Neural progenitor cell (in vitro differentiated cells): ENCODE measurements around the gene PRKAG2. TPM values are rescaled to one million over a fixed set of nuclear protein-coding genes. Genes with fewer than 3 reads are reported as not detected.

Experiments used
- DNase-seq: peaks from one replicate; pipeline ENCODE4 v3.0.0-alpha.2; 2016; ENCODE audit warnings: low spot score
- H2AFZ ChIP-seq: fragments of 200-600 bp; sonication (generic); replicated peaks from 2 replicates; pipeline ENCODE4 v1.6.1; 2016; ENCODE audit warnings: antibody characterized with exemption
- H3F3A ChIP-seq: fragments of 200-600 bp; sonication (generic); 2 replicates; pipeline ENCODE4 v1.6.1; 2016; ENCODE audit warnings: antibody characterized with exemption, low read depth
- H3K27ac ChIP-seq: fragments of 200-600 bp; sonication (generic); 2 replicates; pipeline ENCODE4 v1.5.1; 2016; ENCODE audit warnings: mild to moderate bottlenecking
- H3K27me3 ChIP-seq: fragments of 200-600 bp; sonication (generic); 2 replicates; pipeline ENCODE4 v1.6.1; 2016; ENCODE audit warnings: mild to moderate bottlenecking, moderate library complexity
- H3K36me3 ChIP-seq: fragments of 200-600 bp; sonication (generic); 2 replicates; pipeline ENCODE4 v1.5.1; 2016
- H3K4me1 ChIP-seq: fragments of 200-600 bp; sonication (generic); 2 replicates; pipeline ENCODE4 v1.6.1; 2016; ENCODE audit warnings: mixed run types
- H3K4me2 ChIP-seq: fragments of 200-600 bp; sonication (generic); 2 replicates; pipeline ENCODE4 v1.6.1; 2016
- H3K4me3 ChIP-seq: fragments of 200-600 bp; sonication (generic); 2 replicates; pipeline ENCODE4 v1.5.1; 2016
- H3K79me2 ChIP-seq: fragments of 200-600 bp; sonication (generic); 2 replicates; pipeline ENCODE4 v1.6.1; 2016; ENCODE audit warnings: low read depth
- H3K9ac ChIP-seq: fragments of 200-600 bp; sonication (generic); 2 replicates; pipeline ENCODE4 v1.6.1; 2016
- H3K9me3 ChIP-seq: fragments of 200-600 bp; sonication (generic); 2 replicates; pipeline ENCODE4 v1.5.1; 2016; ENCODE audit warnings: low read depth
- H4K20me1 ChIP-seq: fragments of 200-600 bp; sonication (generic); 2 replicates; pipeline ENCODE4 v1.6.1; 2016; ENCODE audit warnings: low read depth
- H3K27ac Mint-ChIP-seq: 3 replicates; pipeline ENCODE4 v1.8.0; 2021; ENCODE audit warnings: mixed read lengths
- H3K27me3 Mint-ChIP-seq: 2 replicates; pipeline ENCODE4 v1.8.0; 2022; ENCODE audit warnings: low read depth, mild to moderate bottlenecking, inconsistent platforms, moderate library complexity, mixed read lengths; ENCODE audit not compliant: insufficient read depth
- H3K36me3 Mint-ChIP-seq: 3 replicates; pipeline ENCODE4 v1.8.0; 2021; ENCODE audit warnings: mixed read lengths
- H3K4me1 Mint-ChIP-seq: 3 replicates; pipeline ENCODE4 v1.8.0; 2021; ENCODE audit warnings: mixed read lengths
- H3K4me3 Mint-ChIP-seq: 3 replicates; pipeline ENCODE4 v1.8.0; 2021; ENCODE audit warnings: mild to moderate bottlenecking, moderate library complexity, mixed read lengths
- H3K9me3 Mint-ChIP-seq: 3 replicates; pipeline ENCODE4 v1.8.0; 2020; ENCODE audit warnings: mixed read lengths
- EZH2 ChIP-seq: fragments of 200-600 bp; sonication (generic); IDR thresholded peaks from 2 replicates; pipeline ENCODE4 v1.6.1; 2017; ENCODE audit warnings: antibody characterized with exemption, mild to moderate bottlenecking, moderate library complexity
- EZH2phosphoT487 ChIP-seq: fragments of 200-600 bp; sonication (generic); IDR thresholded peaks from 2 replicates; pipeline ENCODE4 v1.6.1; 2017; ENCODE audit warnings: antibody characterized with exemption
- total RNA-seq: library from RNA; depleted of rRNA; stranded (reverse); fragments of >200 nt; gene quantifications from 2 replicates; pipeline ENCODE4 v1.2.3, GENCODE V29; 2015; ENCODE audit warnings: low replicate concordance
- TF ChIP-seq, protein P1 (sequence below): fragments of 200-600 bp; sonication (generic); IDR thresholded peaks from 2 replicates; pipeline ENCODE4 v1.5.1; 2017; ENCODE audit warnings: antibody characterized with exemption, mild to moderate bottlenecking

The PRKAG2 gene
- total RNA-seq, 1 donor from 2014 or later, result 11.4 TPM

DNA sequence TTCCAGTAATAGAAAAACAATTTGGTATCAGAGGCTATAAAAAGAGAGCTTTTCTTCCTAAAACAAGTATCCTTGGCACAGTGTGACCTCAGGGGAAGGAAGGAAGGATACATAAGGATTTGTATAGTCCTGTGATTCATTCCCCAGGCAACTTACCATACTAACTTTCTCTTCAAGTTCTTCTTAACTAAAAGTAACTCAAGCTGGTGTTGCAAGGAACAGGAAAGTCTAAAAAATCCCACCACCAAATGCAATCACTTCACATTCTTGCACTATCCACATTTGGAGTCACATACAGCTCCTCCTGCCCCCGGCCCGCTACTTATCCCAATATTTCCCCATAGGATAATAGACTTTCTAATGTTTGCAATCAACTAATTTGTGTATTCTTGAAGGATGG, 84.8 kb downstream of the PRKAG2 start:
- TF ChIP-seq EZH2 (no peak), EZH2phosphoT487 (no peak)
- TF ChIP-seq, protein P1, sequence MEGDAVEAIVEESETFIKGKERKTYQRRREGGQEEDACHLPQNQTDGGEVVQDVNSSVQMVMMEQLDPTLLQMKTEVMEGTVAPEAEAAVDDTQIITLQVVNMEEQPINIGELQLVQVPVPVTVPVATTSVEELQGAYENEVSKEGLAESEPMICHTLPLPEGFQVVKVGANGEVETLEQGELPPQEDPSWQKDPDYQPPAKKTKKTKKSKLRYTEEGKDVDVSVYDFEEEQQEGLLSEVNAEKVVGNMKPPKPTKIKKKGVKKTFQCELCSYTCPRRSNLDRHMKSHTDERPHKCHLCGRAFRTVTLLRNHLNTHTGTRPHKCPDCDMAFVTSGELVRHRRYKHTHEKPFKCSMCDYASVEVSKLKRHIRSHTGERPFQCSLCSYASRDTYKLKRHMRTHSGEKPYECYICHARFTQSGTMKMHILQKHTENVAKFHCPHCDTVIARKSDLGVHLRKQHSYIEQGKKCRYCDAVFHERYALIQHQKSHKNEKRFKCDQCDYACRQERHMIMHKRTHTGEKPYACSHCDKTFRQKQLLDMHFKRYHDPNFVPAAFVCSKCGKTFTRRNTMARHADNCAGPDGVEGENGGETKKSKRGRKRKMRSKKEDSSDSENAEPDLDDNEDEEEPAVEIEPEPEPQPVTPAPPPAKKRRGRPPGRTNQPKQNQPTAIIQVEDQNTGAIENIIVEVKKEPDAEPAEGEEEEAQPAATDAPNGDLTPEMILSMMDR, result no peak
- no peak for DNase-seq

DNA sequence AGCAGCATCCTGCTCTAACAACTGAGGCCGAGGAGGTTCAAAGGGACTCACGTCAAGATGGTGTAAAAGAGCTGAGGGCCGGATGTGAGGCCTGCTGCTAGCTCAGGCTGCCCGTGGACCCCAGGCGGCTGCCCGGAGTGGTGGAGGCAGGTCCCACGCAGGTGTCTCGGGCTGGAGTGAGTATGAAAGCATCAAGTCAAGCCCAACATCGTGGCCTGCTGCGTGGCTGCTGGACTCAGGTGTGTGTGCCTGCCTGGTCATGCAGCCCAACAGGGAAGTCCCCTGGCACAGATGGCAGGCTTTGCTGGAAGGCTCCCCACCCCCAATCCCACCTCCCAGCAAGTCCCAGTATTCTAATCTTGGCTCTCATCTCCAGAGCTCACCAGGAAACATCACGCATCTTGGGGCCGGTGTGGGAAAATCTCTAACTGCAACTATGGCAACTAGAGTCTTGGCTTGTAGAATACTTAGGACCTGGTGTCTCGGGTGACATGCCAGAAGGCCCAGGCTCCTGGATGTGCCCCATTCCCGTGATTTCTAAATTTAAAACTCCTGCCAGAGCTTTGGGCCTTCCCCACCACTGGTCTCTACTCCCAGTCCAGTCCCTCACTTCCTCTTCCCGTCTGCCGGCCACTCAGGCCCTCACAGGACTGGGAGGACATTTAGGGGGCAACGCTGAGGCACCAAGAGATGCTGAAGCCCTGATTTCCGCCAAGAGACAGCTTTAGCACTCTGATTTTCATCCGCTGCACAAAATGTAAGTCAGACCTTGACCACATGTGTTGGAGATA, 85.9 kb downstream of the PRKAG2 start:
- H3K4me3 ChIP-seq, result no peak overlapping the region
- no peaks in the 10 kb centered on the region for H3K36me3 Mint-ChIP-seq
- no peak overlapping the region for H3K4me2 ChIP-seq
- H3K9me3 ChIP-seq, result no peaks in the 10 kb centered on the region
- H4K20me1 ChIP-seq, result no peaks in the 10 kb centered on the region
- peaks cover 2% of the 10 kb centered on the region for H3K27me3 Mint-ChIP-seq
- H3K27ac Mint-ChIP-seq, result no peak overlapping the region
- H3F3A ChIP-seq, result no peaks in the 10 kb centered on the region
- no peaks in the 10 kb centered on the region for H3K9me3 Mint-ChIP-seq
- no peaks in the 10 kb centered on the region for H3K79me2 ChIP-seq
- no peak for DNase-seq
- peaks cover 16% of the 10 kb centered on the region for H3K4me1 ChIP-seq
- H3K4me3 Mint-ChIP-seq, result no peak overlapping the region
- H3K27me3 ChIP-seq, result no peaks in the 10 kb centered on the region
- H3K36me3 ChIP-seq, result no peaks in the 10 kb centered on the region
- peaks cover 37% of the 10 kb centered on the region for H3K4me1 Mint-ChIP-seq
- no peak overlapping the region for H3K9ac ChIP-seq
- no peak overlapping the region for H3K27ac ChIP-seq
- no peak overlapping the region for H2AFZ ChIP-seq
- TF ChIP-seq, protein P1, result no peak
- TF ChIP-seq EZH2phosphoT487, result no peak
- no peak for TF ChIP-seq EZH2

More for the DNA sequence above, 84.8 kb downstream of the PRKAG2 start:
- H3K4me1 ChIP-seq, result peaks cover 16% of the 10 kb centered on the region
- no peak overlapping the region for H3K4me3 ChIP-seq
- no peaks in the 10 kb centered on the region for H3K9me3 ChIP-seq
- no peak overlapping the region for H3K4me2 ChIP-seq
- peaks cover 37% of the 10 kb centered on the region for H3K4me1 Mint-ChIP-seq
- H3K4me3 Mint-ChIP-seq, result no peak overlapping the region
- no peaks in the 10 kb centered on the region for H3K36me3 Mint-ChIP-seq
- H3K9ac ChIP-seq, result no peak overlapping the region
- no peaks in the 10 kb centered on the region for H3K9me3 Mint-ChIP-seq
- no peak overlapping the region for H2AFZ ChIP-seq
- H3F3A ChIP-seq, result no peaks in the 10 kb centered on the region
- H3K27ac ChIP-seq, result no peak overlapping the region
- no peaks in the 10 kb centered on the region for H3K79me2 ChIP-seq
- H4K20me1 ChIP-seq, result no peaks in the 10 kb centered on the region
- no peak overlapping the region for H3K27ac Mint-ChIP-seq
- peaks cover 6% of the 10 kb centered on the region for H3K27me3 Mint-ChIP-seq
- no peaks in the 10 kb centered on the region for H3K27me3 ChIP-seq
- no peaks in the 10 kb centered on the region for H3K36me3 ChIP-seq

DNA sequence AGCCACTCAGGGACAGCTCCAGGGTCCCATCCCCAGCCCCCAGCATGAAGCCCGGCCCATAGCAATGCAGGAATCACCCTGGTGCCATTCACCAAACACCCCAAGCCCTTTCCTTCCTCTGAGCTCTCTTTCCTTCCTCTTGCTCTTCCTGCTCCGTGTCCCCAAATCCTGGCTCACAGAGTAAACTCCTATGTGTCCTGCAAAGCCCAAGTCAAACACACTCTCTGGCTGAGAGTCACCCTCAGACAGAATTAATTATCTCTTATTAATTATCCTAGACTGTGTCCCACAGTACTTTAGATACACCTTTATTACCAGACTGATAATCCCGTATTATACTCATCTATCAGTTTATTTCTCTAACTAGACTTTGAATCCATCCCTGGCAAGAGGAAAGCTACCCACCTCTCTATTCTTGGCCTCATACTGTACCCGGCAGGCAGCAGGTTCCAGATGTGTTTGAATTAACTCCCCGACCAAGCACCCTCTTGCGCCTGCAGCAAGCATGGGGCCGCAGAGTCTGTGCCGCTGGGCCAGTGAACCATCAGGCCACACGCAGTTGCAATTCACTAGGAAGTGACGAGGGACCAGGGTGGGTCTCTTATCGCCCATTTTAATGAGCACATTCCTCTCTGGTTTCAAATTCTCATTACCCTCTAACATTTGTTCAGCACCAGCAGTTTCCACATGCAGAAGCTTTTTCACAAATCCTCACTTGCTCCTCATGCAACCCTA, 86.7 kb downstream of the PRKAG2 start:
- H3K27ac Mint-ChIP-seq, result no peak overlapping the region
- no peaks in the 10 kb centered on the region for H3K27me3 ChIP-seq
- H3K4me1 Mint-ChIP-seq, result peaks cover 33% of the 10 kb centered on the region

More for the DNA sequence above, 86.7 kb downstream of the PRKAG2 start:
- no peaks in the 10 kb centered on the region for H3K9me3 ChIP-seq
- H3K9ac ChIP-seq, result no peak overlapping the region
- Mint-ChIP-seq H3K27me3 (peaks cover 2% of the 10 kb centered on the region), H3K9me3 (no peaks in the 10 kb centered on the region), H3K36me3 (no peaks in the 10 kb centered on the region), H3K4me3 (no peak overlapping the region)
- H3K4me2 ChIP-seq, result no peak overlapping the region
- no peaks in the 10 kb centered on the region for H3K36me3 ChIP-seq
- H3F3A ChIP-seq, result no peaks in the 10 kb centered on the region
- H3K79me2 ChIP-seq, result no peaks in the 10 kb centered on the region
- no peaks in the 10 kb centered on the region for H4K20me1 ChIP-seq
- H3K27ac ChIP-seq, result no peak overlapping the region
- H3K4me1 ChIP-seq, result peaks cover 16% of the 10 kb centered on the region
- no peak for DNase-seq
- TF ChIP-seq EZH2, result no peak
- TF ChIP-seq, protein P1, result no peak
- no peak for TF ChIP-seq EZH2phosphoT487
- H2AFZ ChIP-seq, result no peak overlapping the region
- no peak overlapping the region for H3K4me3 ChIP-seq
